Hepatocyte (in vitro differentiated cells): Measurements from ENCODE around the gene PADI3. TPM values are rescaled to one million over a fixed set of nuclear protein-coding genes. Genes with fewer than 3 reads are reported as not detected.

Experiments
- DNase-seq: peaks from one replicate; pipeline ENCODE4 v3.0.0-alpha.2; 2016; ENCODE audit warnings: low spot score
- H2AFZ ChIP-seq: fragments of 200-600 bp; sonication (generic); 2 replicates; pipeline ENCODE4 v1.6.0; 2016; ENCODE audit warnings: antibody characterized with exemption, mild to moderate bottlenecking
- H3K27ac ChIP-seq: fragments of 200-600 bp; sonication (generic); 2 replicates; pipeline ENCODE4 v1.5.1; 2016; ENCODE audit warnings: mild to moderate bottlenecking
- H3K27me3 ChIP-seq: fragments of 200-600 bp; sonication (generic); 2 replicates; pipeline ENCODE4 v1.6.1; 2016
- H3K36me3 ChIP-seq: fragments of 200-600 bp; sonication (generic); replicated peaks from 2 replicates; pipeline ENCODE4 v1.5.1; 2016; ENCODE audit warnings: low read depth; ENCODE audit not compliant: insufficient read depth
- H3K4me1 ChIP-seq: fragments of 200-600 bp; sonication (generic); 2 replicates; pipeline ENCODE4 v1.5.1; 2016; ENCODE audit warnings: mild to moderate bottlenecking, moderate library complexity; ENCODE audit not compliant: insufficient read depth
- H3K4me2 ChIP-seq: fragments of 200-600 bp; sonication (generic); 2 replicates; pipeline ENCODE4 v1.6.0; 2016
- H3K4me3 ChIP-seq: fragments of 200-600 bp; sonication (generic); 2 replicates; pipeline ENCODE4 v1.5.1; 2016; ENCODE audit warnings: mild to moderate bottlenecking
- H3K79me2 ChIP-seq: fragments of 200-600 bp; sonication (generic); 2 replicates; pipeline ENCODE4 v1.6.0; 2017; ENCODE audit warnings: mild to moderate bottlenecking
- H3K9me2 ChIP-seq: fragments of 200-600 bp; sonication (generic); replicated peaks from 2 replicates; pipeline ENCODE4 v1.6.0; 2017; ENCODE audit warnings: mild to moderate bottlenecking; ENCODE audit not compliant: insufficient read depth
- H3K9me3 ChIP-seq: fragments of 200-600 bp; sonication (generic); 2 replicates; pipeline ENCODE4 v1.5.1; 2016; ENCODE audit warnings: low read depth, mild to moderate bottlenecking
- H4K20me1 ChIP-seq: fragments of 200-600 bp; sonication (generic); 2 replicates; pipeline ENCODE4 v1.6.0; 2016; ENCODE audit warnings: mild to moderate bottlenecking; ENCODE audit not compliant: insufficient read depth, poor library complexity, severe bottlenecking
- EZH2 ChIP-seq: fragments of 200-600 bp; sonication (generic); IDR thresholded peaks from 2 replicates; pipeline ENCODE4 v1.6.1; 2016; ENCODE audit warnings: antibody characterized with exemption, mild to moderate bottlenecking, borderline replicate concordance
- EZH2phosphoT487 ChIP-seq: fragments of 200-600 bp; sonication (generic); IDR thresholded peaks from one replicate; pipeline ENCODE4 v1.6.1; 2018; ENCODE audit warnings: antibody characterized with exemption, mild to moderate bottlenecking, low read depth, moderate library complexity; ENCODE audit not compliant: unreplicated experiment, severe bottlenecking
- WGBS: methylation state at CpG from one replicate; pipeline ENCODE4 v1.1.6; 2016; ENCODE audit warnings: low lambda C conversion rate; ENCODE audit errors: missing lambda C conversion rate; 5-methylcytosine and 5-hydroxymethylcytosine counted together
- polyA plus RNA-seq: library from polyadenylated mRNA; unstranded; fragments of >200 nt; fragmentation: Nextera tagmentation; extraction: Ambion mirVana; gene quantifications from 2 replicates; pipeline ENCODE4 v1.2.1, GENCODE V29; 2016
- total RNA-seq: library from RNA; depleted of rRNA; stranded (reverse); fragments of >200 nt; gene quantifications from 2 replicates; pipeline ENCODE4 v1.2.3, GENCODE V29; 2014
- TF ChIP-seq, protein P1 (sequence below): fragments of 200-600 bp; sonication (generic); IDR thresholded peaks from 2 replicates; pipeline ENCODE4 v1.5.1; 2016; ENCODE audit warnings: antibody characterized with exemption, mild to moderate bottlenecking; ENCODE audit not compliant: poor library complexity

Gene PADI3
- total and polyA plus RNA-seq, 2 experiments from 2014 or later = not detected

DNA sequence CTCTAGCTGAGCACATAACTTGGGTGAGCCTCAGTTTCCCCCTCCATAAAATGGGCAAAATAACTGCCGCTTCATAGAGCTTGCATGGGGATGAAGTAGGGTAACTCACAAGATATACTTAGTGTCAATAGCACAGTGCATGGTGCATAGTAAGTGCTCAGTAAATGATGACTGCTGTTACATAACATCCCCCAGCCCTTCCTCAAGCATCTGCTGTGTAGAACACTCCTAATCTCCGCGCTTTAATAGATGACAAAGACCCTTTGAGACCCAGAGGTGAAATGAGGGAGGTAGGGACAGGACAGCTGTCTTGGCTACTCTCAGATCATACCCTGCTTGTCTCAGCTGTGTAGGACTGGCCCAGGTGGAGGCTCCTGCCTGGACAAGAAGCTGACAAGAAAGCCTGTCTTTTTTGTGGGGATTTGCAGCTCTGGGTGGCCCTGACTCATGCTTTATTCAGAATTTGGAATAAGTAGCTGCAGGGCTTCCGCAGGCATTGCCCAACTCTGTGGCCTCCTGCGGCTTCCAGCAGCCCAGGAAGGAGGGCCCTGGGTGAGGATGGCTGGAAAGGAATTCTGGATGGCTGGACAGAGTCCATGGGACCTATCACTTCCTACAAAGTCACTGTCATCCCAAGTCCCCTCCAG is 38.4 kb downstream of the PADI3 start:
- DNase-seq = no peak
- H4K20me1 ChIP-seq = no peaks in the 10 kb centered on the region
- no peak overlapping the region for H3K4me2 ChIP-seq
- H3K36me3 ChIP-seq = no peaks in the 10 kb centered on the region
- H3K27me3 ChIP-seq = peaks cover 10% of the 10 kb centered on the region
- H3K9me3 ChIP-seq = no peaks in the 10 kb centered on the region
- 87% methylated on average over 5 of the region's 5 CpGs for WGBS
- no peak overlapping the region for H3K4me3 ChIP-seq
- TF ChIP-seq, protein P1, sequence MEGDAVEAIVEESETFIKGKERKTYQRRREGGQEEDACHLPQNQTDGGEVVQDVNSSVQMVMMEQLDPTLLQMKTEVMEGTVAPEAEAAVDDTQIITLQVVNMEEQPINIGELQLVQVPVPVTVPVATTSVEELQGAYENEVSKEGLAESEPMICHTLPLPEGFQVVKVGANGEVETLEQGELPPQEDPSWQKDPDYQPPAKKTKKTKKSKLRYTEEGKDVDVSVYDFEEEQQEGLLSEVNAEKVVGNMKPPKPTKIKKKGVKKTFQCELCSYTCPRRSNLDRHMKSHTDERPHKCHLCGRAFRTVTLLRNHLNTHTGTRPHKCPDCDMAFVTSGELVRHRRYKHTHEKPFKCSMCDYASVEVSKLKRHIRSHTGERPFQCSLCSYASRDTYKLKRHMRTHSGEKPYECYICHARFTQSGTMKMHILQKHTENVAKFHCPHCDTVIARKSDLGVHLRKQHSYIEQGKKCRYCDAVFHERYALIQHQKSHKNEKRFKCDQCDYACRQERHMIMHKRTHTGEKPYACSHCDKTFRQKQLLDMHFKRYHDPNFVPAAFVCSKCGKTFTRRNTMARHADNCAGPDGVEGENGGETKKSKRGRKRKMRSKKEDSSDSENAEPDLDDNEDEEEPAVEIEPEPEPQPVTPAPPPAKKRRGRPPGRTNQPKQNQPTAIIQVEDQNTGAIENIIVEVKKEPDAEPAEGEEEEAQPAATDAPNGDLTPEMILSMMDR = no peak
- no peak for TF ChIP-seq EZH2
- no peak for TF ChIP-seq EZH2phosphoT487
- H3K79me2 ChIP-seq = no peaks in the 10 kb centered on the region
- H3K4me1 ChIP-seq = no peaks in the 10 kb centered on the region
- no peak overlapping the region for H3K27ac ChIP-seq
- H2AFZ ChIP-seq = no peak overlapping the region
- no peaks in the 10 kb centered on the region for H3K9me2 ChIP-seq

DNA sequence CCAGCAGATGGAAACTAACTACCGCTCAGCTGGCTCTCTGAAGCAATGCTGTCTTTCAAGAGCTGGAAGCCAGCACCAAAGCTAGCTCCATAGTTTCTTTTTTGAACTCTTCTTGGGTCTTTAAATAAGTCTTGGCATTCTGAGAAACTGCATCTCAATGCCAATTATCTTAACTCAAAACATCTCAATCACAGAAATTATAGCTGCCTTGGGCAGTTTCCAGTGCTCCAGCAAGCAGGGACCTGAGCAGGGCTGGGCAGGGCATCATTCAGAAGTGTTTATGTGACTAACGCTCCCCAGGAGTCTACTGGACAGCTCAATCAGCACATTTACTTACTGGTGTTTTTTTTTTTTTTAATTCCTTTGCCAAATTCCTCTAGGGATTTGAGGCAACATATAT is 40.8 kb downstream of the PADI3 start:
- Histone ChIP-seq H4K20me1 (no peaks in the 10 kb centered on the region), H3K27me3 (peaks cover 14% of the 10 kb centered on the region), H3K9me3 (no peaks in the 10 kb centered on the region), H3K9me2 (no peaks in the 10 kb centered on the region), H2AFZ (no peak overlapping the region), H3K79me2 (no peaks in the 10 kb centered on the region), H3K36me3 (no peaks in the 10 kb centered on the region), H3K27ac (no peak overlapping the region), H3K4me1 (no peaks in the 10 kb centered on the region), H3K4me3 (no peak overlapping the region), H3K4me2 (no peak overlapping the region)
- DNase-seq = no peak
- TF ChIP-seq, protein P1 = no peak
- TF ChIP-seq EZH2phosphoT487 (no peak), EZH2 (no peak)
- WGBS = 57% methylated on average over 2 of the region's 2 CpGs

DNA sequence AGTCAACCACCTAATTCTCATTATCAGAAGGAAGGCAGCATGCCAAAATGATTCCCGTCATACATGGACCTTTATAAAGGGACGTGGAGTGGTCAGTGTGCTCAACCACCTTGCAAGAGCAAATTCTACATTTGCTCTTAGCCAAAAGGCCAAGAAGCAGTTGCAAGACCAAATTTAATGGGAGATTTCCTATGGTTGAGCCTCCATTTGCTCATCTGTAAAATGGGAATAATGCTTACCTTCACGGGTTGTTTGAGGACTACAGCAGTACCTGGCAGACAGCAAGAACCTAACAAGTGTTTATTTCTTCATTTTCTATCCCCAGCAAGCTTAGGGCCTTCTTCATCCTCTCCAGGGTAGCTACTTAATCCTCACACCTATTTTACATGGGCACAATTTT is 41.7 kb downstream of the PADI3 start:
- Histone ChIP-seq H3K4me1 (no peaks in the 10 kb centered on the region), H3K27ac (no peak overlapping the region), H3K27me3 (peaks cover 14% of the 10 kb centered on the region), H4K20me1 (no peaks in the 10 kb centered on the region), H3K4me3 (no peak overlapping the region), H3K36me3 (no peaks in the 10 kb centered on the region), H3K79me2 (no peaks in the 10 kb centered on the region), H3K4me2 (no peak overlapping the region), H3K9me3 (no peaks in the 10 kb centered on the region), H2AFZ (no peak overlapping the region), H3K9me2 (no peaks in the 10 kb centered on the region)
- 95% methylated on average over 3 of the region's 3 CpGs for WGBS
- TF ChIP-seq EZH2phosphoT487 = no peak
- TF ChIP-seq, protein P1 = no peak
- TF ChIP-seq EZH2 = no peak
- DNase-seq = no peak
